ENCODE results near the gene PACRG.

PACRG gene

DNA sequence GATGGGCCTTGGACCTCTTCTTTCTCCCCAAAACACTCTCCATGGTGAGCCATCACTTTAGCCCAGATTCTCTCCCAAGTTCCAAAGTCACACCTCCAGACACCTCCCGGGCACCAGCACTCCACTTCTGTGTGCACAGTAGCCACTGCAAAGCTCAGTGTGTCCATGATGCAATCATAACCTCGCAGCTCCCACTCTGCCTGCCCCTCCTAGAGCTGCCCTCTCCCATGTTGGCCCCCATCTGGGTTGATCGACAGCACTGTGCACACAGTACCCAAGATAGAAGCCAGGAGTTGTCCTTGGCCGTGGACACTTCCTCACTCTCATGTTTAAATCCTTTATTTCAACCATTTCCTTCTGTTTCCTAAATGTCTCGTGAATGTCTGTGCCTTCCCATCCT lies 293.3 kb downstream of the PACRG start:
- H3K4me3 ChIP-seq (ENCODE audit: low read length), result no peak overlapping the region
- TF ChIP-seq, protein P1, sequence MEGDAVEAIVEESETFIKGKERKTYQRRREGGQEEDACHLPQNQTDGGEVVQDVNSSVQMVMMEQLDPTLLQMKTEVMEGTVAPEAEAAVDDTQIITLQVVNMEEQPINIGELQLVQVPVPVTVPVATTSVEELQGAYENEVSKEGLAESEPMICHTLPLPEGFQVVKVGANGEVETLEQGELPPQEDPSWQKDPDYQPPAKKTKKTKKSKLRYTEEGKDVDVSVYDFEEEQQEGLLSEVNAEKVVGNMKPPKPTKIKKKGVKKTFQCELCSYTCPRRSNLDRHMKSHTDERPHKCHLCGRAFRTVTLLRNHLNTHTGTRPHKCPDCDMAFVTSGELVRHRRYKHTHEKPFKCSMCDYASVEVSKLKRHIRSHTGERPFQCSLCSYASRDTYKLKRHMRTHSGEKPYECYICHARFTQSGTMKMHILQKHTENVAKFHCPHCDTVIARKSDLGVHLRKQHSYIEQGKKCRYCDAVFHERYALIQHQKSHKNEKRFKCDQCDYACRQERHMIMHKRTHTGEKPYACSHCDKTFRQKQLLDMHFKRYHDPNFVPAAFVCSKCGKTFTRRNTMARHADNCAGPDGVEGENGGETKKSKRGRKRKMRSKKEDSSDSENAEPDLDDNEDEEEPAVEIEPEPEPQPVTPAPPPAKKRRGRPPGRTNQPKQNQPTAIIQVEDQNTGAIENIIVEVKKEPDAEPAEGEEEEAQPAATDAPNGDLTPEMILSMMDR (conservative IDR thresholded peaks at IDR 0.05; ENCODE audit: low read depth, low read length), result no peak
- no peak for DNase-seq (ENCODE audit: low read depth)

DNA sequence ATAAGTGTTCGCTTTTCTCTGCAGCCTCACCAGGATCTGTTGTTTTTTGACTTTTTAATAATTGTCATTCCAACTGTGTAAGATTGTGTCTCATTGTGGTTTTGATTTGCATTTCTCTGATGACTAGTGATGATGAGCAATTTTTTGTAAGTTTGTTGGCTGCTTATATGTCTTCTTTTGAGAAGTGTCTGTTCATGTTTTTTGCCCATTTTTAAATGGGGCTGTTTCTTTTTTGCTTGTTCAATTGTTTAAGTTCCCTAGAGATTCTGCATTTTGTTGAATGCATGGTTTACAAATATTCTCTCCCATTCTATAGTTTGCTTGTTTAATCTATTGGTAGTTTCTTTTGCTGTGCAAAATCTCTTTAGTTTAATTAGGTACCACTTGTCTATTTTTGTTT lies 295.9 kb downstream of the PACRG start:
- TF ChIP-seq, protein P1 (conservative IDR thresholded peaks at IDR 0.05; ENCODE audit: low read depth, low read length), result no peak
- H3K4me3 ChIP-seq (ENCODE audit: low read length), result no peak overlapping the region
- no peak for DNase-seq (ENCODE audit: low read depth)

DNA sequence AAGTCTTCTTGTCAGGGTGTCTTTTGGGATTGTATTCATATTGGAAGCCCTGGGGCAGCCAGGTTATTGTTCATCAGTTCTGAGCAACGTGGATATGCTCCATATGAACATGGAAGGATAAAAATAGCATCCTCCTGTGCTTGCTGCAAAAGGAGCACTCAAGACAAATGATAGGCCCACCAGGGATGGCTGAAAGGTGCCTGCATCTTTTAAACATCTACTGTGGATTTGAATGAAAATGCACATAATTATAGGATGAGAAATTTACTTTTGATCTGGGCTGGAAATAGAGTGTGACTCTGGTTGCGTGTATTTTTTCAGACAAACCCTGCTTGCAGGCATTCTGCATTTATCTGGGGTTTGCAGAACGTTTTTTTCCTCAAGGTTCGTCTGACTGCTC lies 299.1 kb downstream of the PACRG start:
- TF ChIP-seq, protein P1 (conservative IDR thresholded peaks at IDR 0.05; ENCODE audit: low read depth, low read length), result no peak
- H3K4me3 ChIP-seq (ENCODE audit: low read length), result no peak overlapping the region
- DNase-seq (ENCODE audit: low read depth), result no peak

DNA sequence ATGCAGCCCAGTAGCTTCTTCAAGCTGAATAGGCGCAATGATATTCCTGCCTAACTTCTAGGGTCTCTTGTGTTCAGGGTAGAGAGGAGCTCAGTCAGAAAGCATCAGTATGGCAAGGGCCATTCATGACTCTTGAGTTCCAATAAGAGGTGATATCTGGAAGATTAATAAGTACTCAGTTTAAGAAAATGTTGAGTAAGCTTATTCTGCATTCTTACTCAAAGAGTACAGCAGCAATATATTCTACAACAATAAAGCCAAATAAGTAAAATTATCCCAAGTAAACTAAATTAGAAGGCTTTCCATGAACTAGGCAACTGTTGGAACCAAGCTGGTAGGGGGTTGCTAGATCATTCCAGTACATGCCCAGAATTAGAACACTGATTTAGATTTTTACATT lies 303.2 kb downstream of the PACRG start:
- DNase-seq (ENCODE audit: low read depth), result no peak
- H3K4me3 ChIP-seq (ENCODE audit: low read length), result no peak overlapping the region
- TF ChIP-seq, protein P1 (conservative IDR thresholded peaks at IDR 0.05; ENCODE audit: low read depth, low read length), result no peak

DNA sequence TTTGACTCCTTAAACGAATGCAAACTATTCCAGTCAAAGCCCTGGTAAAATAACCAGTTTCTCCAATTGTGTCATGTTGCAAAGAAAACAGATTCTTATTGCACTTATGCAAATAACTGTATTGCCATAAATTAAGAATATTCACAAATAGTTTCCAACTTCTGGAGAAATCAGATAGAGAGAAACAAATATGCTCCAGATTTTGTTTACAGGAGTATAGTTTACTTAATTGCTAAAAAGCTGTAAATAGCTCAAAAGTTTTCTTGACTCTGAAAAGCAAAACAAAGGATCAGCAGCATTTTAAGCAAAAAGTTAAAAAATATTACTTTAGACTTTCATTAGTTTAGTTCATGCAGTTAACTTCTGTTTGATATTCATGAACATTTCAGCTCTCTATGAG lies 304.2 kb downstream of the PACRG start:
- no peak overlapping the region for H3K4me3 ChIP-seq (ENCODE audit: low read length)
- TF ChIP-seq, protein P1 (conservative IDR thresholded peaks at IDR 0.05; ENCODE audit: low read depth, low read length), result no peak
- DNase-seq (ENCODE audit: low read depth), result no peak

DNA sequence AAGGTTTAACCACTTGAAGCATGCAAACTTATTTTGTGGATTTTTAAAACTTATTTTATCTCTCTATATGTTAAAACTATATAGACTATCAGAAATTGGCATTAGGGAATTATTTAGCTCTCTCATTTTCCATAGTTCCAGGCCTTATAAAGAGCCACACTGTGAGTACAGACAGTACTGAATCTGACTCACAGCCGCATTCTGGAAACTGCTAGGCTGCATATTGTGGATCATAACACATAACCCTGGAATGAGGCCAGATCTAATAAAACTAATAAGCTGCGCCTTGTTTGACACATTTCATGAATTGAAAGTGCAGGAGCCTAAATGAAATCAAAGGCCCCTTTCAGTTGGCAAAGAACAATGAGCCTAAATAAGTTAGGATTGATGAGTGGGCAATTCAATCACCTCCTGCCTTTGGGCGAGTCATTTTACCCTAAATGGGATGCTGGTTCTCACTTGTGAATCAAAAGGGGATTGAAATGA lies 308.4 kb downstream of the PACRG start:
- peak; percentile 30 for DNase-seq (ENCODE audit: low read depth)
- no peak overlapping the region for H3K4me3 ChIP-seq (ENCODE audit: low read length)
- TF ChIP-seq, protein P1 (conservative IDR thresholded peaks at IDR 0.05; ENCODE audit: low read depth, low read length), result no peak

DNA sequence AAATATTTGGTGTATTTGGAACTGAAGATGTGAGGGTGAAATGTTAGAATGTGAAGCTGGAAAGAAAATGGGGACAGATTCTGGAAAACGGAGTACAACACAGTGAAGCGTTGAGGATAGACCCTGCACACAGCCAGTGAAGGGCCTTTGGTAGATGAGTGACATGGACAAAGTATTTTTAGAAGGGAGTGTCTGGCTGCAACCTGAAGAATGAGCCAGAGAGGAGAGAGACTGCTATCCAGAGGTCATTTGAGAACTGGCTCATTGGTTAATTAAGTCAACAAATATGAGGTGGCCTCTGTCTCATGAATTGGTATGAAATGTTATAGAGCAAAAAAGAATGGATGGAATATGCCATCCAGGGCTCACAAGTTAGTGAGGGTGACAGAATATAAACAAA lies 310.5 kb downstream of the PACRG start:
- no peak overlapping the region for H3K4me3 ChIP-seq (ENCODE audit: low read length)
- TF ChIP-seq, protein P1 (conservative IDR thresholded peaks at IDR 0.05; ENCODE audit: low read depth, low read length), result no peak
- no peak for DNase-seq (ENCODE audit: low read depth)
